Heart left ventricle (tissue), 16 donors: Measurements from ENCODE around the gene GPR119. TPM values are rescaled to one million over a fixed set of nuclear protein-coding genes. Genes with fewer than 3 reads are reported as not detected.
"Not testable (repeated sequence)": the region's sequence is repeated elsewhere in the genome, so short reads cannot be mapped to it uniquely, and the experiment has no call there.

Experiments
- ATAC-seq, 4 donors: fragments of 200-7000 bp; cut with Tn5 transposase; one replicate each; pipeline ENCODE4 v1.9.1; 2020 to 2022; ENCODE audit warnings: moderate library complexity in 4 of 4, mild to moderate bottlenecking in 3 of 4, moderate number of reproducible peaks in 1 of 4
- DNase-seq, 5 donors: peaks; one replicate each; pipeline ENCODE4 v3.0.0-alpha.2; 2020
- H3K27ac ChIP-seq, 12 donors: fragments of 200-600 bp; sonication (generic) in 4 of 12; one replicate each; pipeline versions ENCODE4 v1.5.0 to v1.8.0; 2016 to 2022; ENCODE audit warnings: mild to moderate bottlenecking in 2 of 12
- H3K27me3 ChIP-seq, 9 donors: fragments of 200-600 bp; sonication (generic) in 2 of 9; one replicate each; pipeline versions ENCODE4 v1.5.1 to v1.8.0; 2016 to 2022; ENCODE audit warnings: mild to moderate bottlenecking in 3 of 9
- H3K36me3 ChIP-seq, 9 donors: fragments of 200-600 bp; sonication (generic) in 2 of 9; one replicate each; pipeline versions ENCODE4 v1.5.0 to v1.8.0; 2018 to 2022; ENCODE audit warnings: mild to moderate bottlenecking in 2 of 9
- H3K4me1 ChIP-seq, 12 donors: fragments of 200-600 bp; sonication (generic) in 4 of 12; one replicate each; pipeline versions ENCODE4 v1.5.0 to v1.8.0; 2016 to 2022; ENCODE audit warnings: mild to moderate bottlenecking in 3 of 12
- H3K4me3 ChIP-seq, 12 donors: fragments of 200-600 bp; sonication (generic) in 4 of 12; one replicate each; pipeline versions ENCODE4 v1.5.0 to v1.8.0; 2017 to 2022; ENCODE audit warnings: mild to moderate bottlenecking in 9 of 12, moderate library complexity in 4 of 12
- H3K9me3 ChIP-seq, 12 donors: fragments of 200-600 bp; sonication (generic) in 4 of 12; one replicate each; pipeline versions ENCODE4 v1.5.0 to v1.8.0; 2016 to 2022; ENCODE audit warnings: mild to moderate bottlenecking in 1 of 12
- CTCF ChIP-seq, 12 donors: fragments of 200-600 bp; sonication (generic) in 4 of 12; IDR thresholded peaks; one replicate each; pipeline versions ENCODE4 v1.5.0 to v1.8.0; 2018 to 2022; ENCODE audit warnings: antibody characterized with exemption in 12 of 12, mild to moderate bottlenecking in 5 of 12
- POLR2A ChIP-seq, 2 donors: fragments of 450-650 bp; IDR thresholded peaks; one replicate each; pipeline ENCODE4 v1.6.1; 2017; ENCODE audit warnings: antibody characterized with exemption in 2 of 2, mild to moderate bottlenecking in 2 of 2, moderate library complexity in 2 of 2
- WGBS, 4 donors: extraction: QIAGEN DNeasy Blood & Tissue Kit in 2 of 4; methylation state at CpG; one replicate each; pipeline versions ENCODE4 v1.1.5 to v1.1.7; 2013 to 2018; 5-methylcytosine and 5-hydroxymethylcytosine counted together
- intact Hi-C, 10 donors: fragments of 100-400 bp; cut with DNase I; formaldehyde crosslinking; loops; one replicate each; pipeline versions ENCODE4 v1.11.1 to v1.14.2; 2022
- polyA plus RNA-seq, 2 donors: library from polyadenylated mRNA; stranded (reverse); fragments of 200-250 nt; gene quantifications; one replicate each; pipeline ENCODE4 v1.2.3, GENCODE V29; 2013
- total RNA-seq, 9 donors: library from RNA; depleted of rRNA in 2 of 9; stranded (reverse); fragments of >200 nt in 2 of 9; fragmentation: NEBNext Ultra II Directional in 3 of 9; extraction: Animal tissue kit (Norgen Biotek cat#: 25700) in 3 of 9; gene quantifications; one replicate each; pipeline versions ENCODE4 v1.1.0 to v1.2.4, GENCODE V29; 2016 to 2023
- donor health status: ischemic (EF 13 %, LVEDD 7.1; RV severe dilation, severe dysfunction).
- donor health status: healthy with polysubstance abuse.
- donor health status: DM: no; HTN: yes; CAD: no.
- donor health status: DM: no; HTN: no; CAD: no.
- donor health status: ischemic (EF 25% LVEDD 6.9; RV normal size, moderate dysfunction).
- donor health status: ischemic (EF 25% LVEDD 5.7; RV mildly dilated, moderate dysfunction).
- donor health status: healthy.
- donor health status: DM: yes; HTN: yes; CAD: no.
- donor health status: ischemic (EF 35%, LVEDD 5.7; RV mildly dilated, moderate dysfunction).
- donor health status: nonischemic (EF 11% LVEDD 7.7; RV severe dilation, severe dysfunction).
- donor health status: DM: yes; HTN: yes; CAD: no.
- donor health status: PGD.
- donor health status: ischemic (EF 29% LVEDD 5.4; RV normal size, mild dysfunction).
- donor health status: nonischemic (EF 23%, LVEDD 6.1; RV moderate dilation, normal function).

Gene GPR119
- total and polyA plus RNA-seq, 11 donors: not detected

- WGBS, 4 donors: 0 to 40% (median 19%) methylated on average over 55 of the region's 55 CpGs
- no peaks in the 10 kb centered on the region for H3K27me3 ChIP-seq
- no peaks in the 10 kb centered on the region for H3K9me3 ChIP-seq
- peak; percentile 63 to 85 (median 75) for DNase-seq
- peak; percentile 75 to 96 (median 91) for ATAC-seq
- H3K36me3 ChIP-seq: no peaks in the 10 kb centered on the region
- TF ChIP-seq CTCF (IDR thresholded peaks at IDR 0.05) (no peak), POLR2A (IDR thresholded peaks at IDR 0.05) (peak in 1 of 2 donors; percentile 22)
- peak within 1 kb of the TSS in 9 of 12 donors; percentile 18 to 59 (median 46) for H3K27ac ChIP-seq
- intact Hi-C loops: loop anchor here in 1 of 10 donors (5.0 kb wide), 1 partner anchor 72 kb away; the partner anchor contains the start of gene ZNF280C
- H3K4me1 ChIP-seq: peaks cover 0 to 4% (median 0%) of the 10 kb centered on the region in 12 donors
- peak within 1 kb of the TSS; percentile 40 to 85 (median 70) for H3K4me3 ChIP-seq
Observed at GRCh38 chrX:130339408-130340222, 45.9 kb downstream of the GPR119 start, which contains the start of gene SLC25A14. SLC25A14 (plus strand) TSS chrX:130339919; CDS start chrX:130340279, 360 bp downstream.

GRCh38 chrX:130338869-130339268 lies 46.6 kb downstream of the GPR119 start:
- H3K36me3 ChIP-seq, ATAC-seq, DNase-seq, H3K27me3 ChIP-seq, H3K4me1 ChIP-seq, H3K27ac ChIP-seq, intact Hi-C loops, H3K9me3 ChIP-seq: not testable (repeated sequence)
- peak overlapping the region in 9 of 12 donors; percentile 61 to 85 (median 72) for H3K4me3 ChIP-seq
- WGBS, 4 donors: 63 to 75% (median 68%) methylated on average over 8 of the region's 8 CpGs

GRCh38 chrX:130336531-130336930 lies 48.9 kb downstream of the GPR119 start:
- Histone ChIP-seq H3K4me1 (peaks cover 0 to 4% (median 0%) of the 10 kb centered on the region in 12 donors), H3K4me3 (no peak overlapping the region), H3K9me3 (no peaks in the 10 kb centered on the region), H3K27ac (no peak overlapping the region), H3K36me3 (no peaks in the 10 kb centered on the region), H3K27me3 (peaks cover 0 to 4% (median 0%) of the 10 kb centered on the region in 9 donors)
- WGBS, 4 donors: 52 to 65% (median 58%) methylated on average over 4 of the region's 4 CpGs
- DNase-seq: no peak
- TF ChIP-seq CTCF (IDR thresholded peaks at IDR 0.05) (no peak), POLR2A (IDR thresholded peaks at IDR 0.05) (no peak)
- intact Hi-C loops: no loop called here
- ATAC-seq: no peak

Other genes with a start within 250 kb of the GPR119 start
- gene AIFM1, start 219.8 kb downstream of the GPR119 start, total RNA-seq: 100 to 1,000 TPM in 6 of 9 donors, 10 to 100 TPM in 3; 73.7 to 146 (median 109) TPM
- 100 to 1,000 TPM in 1 of 2 donors, 10 to 100 TPM in 1; 86.7 to 164 TPM for gene AIFM1, start 219.8 kb downstream of the GPR119 start, polyA plus RNA-seq
- gene RAB33A, start 213.7 kb downstream of the GPR119 start, total RNA-seq: 1 to 10 TPM in 5 of 9 donors, under 1 TPM in 4; 0.32 to 7.9 (median 1.5) TPM
- gene RAB33A, start 213.7 kb downstream of the GPR119 start, polyA plus RNA-seq: 1 to 10 TPM in 1 of 2 donors, under 1 TPM in 1; 0.23 to 5.8 TPM
- gene ZNF280C, start 116.8 kb downstream of the GPR119 start, total RNA-seq: 1 to 10 TPM; 1.3 to 2.6 (median 1.8) TPM
- under 1 TPM; 0.67 to 0.72 TPM for gene ZNF280C, start 116.8 kb downstream of the GPR119 start, polyA plus RNA-seq
- 10 to 100 TPM in 2 of 9 donors, 1 to 10 TPM in 7; 5.7 to 10.6 (median 7.0) TPM for gene SLC25A14, start 45.8 kb downstream of the GPR119 start, total RNA-seq
- gene SLC25A14, start 45.8 kb downstream of the GPR119 start, polyA plus RNA-seq: 10 to 100 TPM in 1 of 2 donors, 1 to 10 TPM in 1; 7.1 to 17.7 TPM
- gene RBMX2, start 16.3 kb upstream of the GPR119 start, total RNA-seq: 10 to 100 TPM in 6 of 9 donors, 1 to 10 TPM in 3; 7.4 to 11.6 (median 10.6) TPM
- 10 to 100 TPM; 12.0 to 12.6 TPM for gene RBMX2, start 16.3 kb upstream of the GPR119 start, polyA plus RNA-seq